NK-92 (cell line): ENCODE measurements around the gene SAFB.
"Not testable (repeated sequence)": the region's sequence is repeated elsewhere in the genome, so short reads cannot be mapped to it uniquely, and the experiment has no call there.

ENCODE experiments used
- DNase-seq: peaks from one replicate; lab custom pipeline; 2025; ENCODE audit not compliant: unreplicated experiment; lab: John Stamatoyannopoulos, UW

The SAFB gene

DNA sequence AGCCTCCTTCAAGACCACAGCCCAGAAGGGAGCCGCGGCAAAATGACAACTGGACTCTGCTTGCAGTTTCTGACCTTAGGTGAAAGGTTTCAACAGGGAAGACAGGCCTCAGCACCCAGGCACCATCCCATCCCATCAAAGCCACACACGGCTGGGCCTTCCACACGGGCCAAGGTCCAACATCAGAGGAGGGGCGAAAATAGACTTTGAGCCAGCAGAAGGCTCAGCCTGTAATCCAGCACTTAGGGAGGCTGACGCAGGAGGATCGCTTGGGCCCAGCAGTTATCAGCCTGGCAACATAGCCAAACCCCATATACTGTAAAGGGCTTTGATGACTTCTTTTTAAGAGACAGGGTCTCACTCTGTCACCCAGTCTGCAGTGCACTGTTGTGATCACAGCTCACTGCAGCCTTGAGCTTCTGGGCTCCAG is 28.3 kb upstream of the SAFB start:
- DNase-seq = no peak

DNA sequence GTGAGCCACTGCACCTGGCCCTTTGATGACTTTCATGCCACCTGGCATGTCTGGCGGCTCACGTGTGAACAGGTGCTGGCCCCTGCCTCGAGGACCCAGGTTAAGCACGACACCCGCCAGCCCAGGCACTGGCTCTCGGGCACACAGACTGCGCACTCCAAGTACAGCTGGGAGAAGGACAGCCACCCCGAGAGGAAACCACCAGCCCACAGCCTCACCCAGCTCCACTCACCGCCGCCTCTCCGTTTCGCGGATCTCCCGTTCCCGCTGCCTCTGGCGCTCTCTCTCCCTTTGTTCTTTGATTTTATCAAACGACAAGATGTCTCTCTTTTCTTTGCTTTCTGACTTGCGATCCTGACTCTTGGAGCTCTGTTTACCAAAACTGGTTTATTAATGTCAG is 27.8 kb upstream of the SAFB start:
- DNase-seq = no peak

DNA sequence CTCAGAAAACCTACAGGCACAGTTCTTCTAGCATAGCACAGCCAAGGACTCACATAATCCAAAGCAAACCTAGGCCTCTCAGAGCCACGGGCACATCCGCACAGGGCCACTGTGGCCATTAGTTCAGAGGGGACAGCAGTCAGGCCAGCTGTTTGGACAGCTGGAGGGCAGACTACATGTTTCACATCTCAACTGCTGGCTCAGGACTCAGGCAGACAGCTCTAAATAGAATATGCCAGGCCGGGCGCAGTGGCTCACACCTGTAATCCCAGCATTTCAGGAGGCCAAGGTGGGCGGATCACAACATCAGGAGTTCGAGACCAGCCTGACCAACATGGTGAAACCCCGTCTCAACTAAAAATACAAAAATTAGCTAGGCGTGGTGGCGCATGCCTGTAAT is 27.1 kb upstream of the SAFB start:
- no peak for DNase-seq

DNA sequence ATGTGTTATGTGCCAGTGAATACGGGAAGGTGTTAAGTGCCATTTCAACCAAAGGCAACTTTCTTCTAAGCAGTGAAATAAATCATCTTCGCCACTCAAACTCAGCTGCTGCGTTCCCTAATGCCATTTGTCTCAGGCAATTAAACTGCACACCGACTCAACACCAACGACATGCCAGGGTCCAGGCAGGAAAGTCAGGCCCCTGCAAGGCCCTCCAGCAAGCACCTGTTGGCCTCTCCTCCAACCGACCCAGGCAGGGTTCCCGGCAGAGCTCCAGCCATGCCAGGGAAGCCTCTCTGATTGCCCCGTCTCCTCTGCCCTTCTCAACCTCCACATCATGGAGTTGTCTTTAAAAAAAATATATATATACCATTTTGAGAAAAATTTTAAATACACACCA is 22.1 kb upstream of the SAFB start:
- DNase-seq = no peak

DNA sequence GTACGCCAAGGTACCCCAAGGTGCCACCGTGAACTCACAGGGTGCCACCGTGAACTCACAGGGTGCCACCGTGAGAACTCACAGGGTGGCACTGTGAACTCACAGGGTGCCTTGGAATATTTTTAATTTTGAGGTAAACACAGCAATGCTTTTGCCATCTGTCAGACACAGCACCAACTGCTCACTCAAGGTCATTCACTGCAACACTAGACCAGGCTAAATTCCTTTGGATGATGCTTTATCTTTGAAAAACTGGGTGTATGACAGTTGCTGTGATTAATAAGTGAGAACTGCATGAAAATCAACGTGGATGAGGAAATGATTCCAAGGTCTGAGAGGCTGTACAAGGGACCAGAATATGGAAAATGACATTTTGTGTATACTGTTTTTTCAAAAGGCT is 19.3 kb upstream of the SAFB start:
- DNase-seq = no peak

DNA sequence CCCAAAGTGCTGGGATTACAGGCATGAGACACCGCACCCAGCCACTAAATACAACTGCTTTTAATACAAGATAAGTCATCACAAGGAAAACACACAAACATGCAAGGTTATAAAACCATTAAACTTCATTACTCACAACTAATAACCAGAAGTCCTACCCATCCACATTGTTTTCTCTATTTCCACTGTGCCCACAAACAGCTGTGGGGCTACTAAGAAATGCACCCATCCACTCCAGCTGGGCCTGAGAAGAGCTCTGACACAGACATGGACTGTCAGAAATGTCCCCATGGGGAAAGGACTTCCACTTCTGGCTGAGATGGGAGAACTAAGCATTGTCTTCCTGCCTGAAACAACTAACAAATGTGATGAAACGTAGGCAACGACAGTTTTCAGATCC is 17.5 kb upstream of the SAFB start:
- no peak for DNase-seq

DNA sequence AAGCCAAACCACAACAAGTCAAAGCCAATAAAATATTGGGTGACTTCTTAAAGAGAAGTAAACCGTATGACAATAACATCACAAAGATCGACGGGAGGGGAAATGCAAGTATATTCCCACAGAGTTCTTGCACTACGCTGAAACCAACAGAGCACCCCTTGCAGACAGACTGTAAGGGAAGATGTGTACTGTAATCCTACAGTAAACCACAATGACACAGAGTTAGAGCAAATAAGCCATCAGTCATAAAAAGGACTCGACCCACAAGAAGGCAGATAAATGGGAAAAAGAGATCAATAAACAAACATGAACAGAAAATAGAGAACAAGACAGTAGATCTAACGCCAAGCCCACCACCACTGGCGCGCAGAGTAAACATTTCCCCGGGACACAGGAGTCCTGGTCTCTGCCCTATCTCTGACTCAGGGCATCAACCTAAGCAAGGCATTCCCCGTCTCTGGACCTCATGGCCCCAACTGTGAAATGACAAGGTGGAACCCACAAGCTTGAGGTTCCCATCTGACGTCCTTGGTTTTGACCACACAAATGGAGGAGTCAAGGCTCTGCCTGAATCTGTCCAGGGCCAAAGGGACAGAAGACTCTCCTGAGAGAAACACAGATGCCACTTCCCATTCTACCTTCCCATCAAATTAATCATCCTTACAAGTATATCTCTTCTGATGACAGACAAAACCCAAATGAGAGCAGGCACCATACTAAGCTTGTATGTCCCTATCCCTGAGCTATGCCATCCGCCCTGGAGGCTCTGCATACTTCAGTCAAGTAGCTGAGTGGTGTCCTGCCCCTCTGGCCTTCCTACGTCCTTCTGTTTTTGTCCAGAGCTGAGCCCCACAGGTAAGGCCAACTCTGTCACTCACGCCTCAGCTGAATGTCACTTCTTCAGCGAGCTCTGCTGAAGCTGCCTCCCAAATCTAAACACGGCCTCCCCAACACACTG is 15.3 kb upstream of the SAFB start:
- no peak for DNase-seq

DNA sequence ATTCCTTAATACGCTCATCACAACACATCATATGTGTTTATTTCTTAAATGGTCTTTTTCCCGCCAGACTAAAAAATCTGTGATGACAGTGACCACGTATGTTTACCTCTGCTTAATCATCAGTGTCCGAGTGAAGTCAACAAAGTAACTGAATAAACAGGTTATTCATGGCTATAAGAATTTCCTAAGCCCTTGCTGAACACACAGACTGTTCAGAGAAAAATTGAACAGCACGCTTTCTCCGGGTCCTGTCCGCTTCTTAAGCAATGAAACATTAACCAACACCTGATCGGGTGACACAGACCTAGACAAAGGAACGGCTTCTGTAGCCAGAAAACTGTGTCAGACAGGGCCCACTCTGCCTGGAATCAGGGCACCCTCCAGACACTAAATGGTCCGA is 14.6 kb upstream of the SAFB start:
- DNase-seq = no peak

DNA sequence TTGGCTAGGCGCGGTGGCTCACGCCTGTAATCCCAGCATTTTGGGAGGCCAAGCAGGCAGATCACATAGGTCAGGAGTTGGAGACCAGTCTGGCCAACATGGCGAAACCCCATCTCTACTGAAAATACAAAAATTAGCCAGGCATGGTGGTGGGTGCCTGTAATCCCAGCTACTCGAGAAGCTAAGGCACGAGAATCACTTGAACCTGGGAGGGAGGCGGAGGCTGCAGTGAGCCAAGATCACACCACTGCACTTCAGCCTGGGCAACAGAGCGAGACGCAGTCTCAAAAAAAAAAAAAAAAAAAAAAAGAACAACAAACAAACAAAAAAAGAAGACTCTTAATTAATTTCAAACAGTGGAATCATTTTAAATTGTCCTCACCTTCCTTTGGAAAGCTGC is 14.1 kb upstream of the SAFB start:
- DNase-seq = not testable (repeated sequence)

DNA sequence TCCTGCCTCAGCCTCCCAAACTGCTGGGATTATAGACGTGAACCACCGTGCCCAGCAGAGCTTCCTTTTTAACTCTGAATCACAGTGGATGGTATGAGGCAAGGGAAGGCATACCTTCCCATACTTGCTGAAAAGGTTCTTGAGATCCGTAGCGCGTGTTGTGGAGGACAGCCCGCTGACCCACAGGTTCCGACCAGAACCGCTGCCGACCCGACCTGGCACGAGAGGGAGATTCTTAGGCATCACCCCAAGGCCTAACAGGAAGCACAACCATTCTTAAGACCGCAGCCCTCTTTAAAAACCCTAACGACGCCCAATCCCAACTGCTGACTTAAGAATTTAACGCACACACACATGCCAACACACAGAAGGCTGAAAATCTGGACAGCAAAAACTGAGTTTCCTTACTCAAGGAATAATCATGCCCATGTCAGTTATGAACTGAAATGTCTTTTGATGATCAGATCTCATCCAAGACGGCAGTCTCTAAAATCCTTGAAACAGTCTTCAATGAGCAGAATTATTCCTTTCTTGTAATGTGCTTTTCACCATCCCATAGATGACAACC is 12.9 kb upstream of the SAFB start:
- DNase-seq = no peak

DNA sequence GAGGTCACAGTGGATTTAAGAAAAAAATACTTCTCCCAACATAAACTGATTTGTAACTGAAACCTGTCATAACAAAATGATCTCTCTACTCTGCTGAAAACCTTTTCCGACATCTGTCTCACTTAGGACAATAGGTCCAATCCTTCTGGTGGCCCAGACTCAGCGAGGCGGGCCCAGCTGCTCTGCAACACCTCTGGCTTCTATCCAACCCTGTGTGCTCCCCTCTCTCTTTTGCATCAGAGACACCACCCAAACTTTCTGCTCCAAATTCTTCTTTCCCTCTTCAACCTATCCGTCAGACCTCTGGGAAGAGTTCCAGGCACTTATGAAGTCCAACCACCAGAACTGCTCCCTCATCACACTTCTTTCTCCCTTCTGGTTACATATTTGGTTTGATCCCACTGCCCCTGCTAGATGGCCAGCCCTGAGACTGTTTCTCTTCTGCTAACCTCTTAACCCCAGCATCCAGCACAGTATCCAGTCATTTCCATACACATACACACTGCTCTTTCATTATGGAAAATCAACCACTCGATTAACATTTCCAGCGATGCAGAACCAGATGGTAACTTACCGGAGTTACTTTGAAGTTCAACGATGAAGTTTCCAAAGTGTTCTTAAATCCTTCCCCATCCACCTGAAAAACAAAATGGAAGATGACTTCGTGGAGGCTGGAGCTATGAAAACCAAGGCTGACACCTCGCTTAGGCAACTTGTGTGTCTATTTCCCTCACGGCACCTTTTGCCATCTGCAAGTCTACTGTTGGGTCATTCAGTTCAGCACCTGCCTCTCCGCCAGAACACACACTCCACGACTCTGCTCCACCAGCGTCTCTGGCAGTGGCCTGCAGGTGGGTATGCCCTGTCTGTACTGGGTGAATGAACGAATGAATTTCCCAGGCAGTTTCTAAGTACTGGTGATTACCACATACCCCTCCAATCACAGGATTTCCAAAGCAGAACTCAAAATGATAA is 9.7 kb upstream of the SAFB start:
- DNase-seq = no peak

DNA sequence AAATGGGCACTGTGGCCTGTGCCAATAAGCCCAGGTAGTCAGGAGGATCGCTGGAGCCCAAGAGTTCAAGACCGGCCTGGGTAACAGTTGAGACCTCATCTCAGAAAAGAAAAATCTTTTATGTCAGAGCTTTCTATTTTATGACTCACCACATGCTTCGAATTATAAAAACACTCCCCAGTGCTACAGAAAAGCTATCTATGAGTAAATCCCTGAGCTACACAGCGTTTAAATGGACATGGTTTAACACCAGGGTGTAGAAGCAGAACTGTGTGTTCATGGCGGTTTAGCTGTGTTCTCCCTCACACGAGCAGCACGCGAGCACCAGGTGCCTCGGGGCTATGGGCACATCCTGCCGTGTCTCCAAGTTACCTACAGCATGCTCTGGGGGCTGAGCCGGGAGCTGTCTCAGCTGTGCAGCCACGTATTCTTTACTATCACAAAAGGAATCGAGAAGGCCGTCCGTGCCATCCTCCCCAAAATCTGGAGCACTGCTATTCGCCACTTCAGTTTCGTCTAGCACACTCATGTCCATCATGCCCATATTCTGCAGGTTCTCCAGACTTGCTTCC is 7.0 kb upstream of the SAFB start:
- DNase-seq = no peak

DNA sequence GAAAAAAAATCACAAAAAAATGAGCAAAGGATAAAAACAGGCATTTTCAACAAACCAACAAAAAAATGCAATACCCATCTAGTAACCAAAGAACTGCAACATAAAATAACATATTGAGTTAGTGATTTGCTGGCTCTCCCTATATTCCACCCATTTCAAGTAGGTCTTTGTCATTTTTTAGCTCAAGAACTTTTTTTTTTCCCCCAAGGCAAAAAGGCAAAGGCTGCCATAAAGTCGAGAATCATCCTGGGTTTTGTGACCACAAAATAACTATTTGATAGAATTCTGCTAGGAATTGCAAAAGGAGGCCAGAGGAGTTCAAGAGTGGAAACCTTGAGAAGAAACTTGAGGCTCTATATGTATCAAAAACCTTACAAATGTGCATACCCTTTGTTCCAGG is 5.8 kb upstream of the SAFB start:
- DNase-seq = no peak

DNA sequence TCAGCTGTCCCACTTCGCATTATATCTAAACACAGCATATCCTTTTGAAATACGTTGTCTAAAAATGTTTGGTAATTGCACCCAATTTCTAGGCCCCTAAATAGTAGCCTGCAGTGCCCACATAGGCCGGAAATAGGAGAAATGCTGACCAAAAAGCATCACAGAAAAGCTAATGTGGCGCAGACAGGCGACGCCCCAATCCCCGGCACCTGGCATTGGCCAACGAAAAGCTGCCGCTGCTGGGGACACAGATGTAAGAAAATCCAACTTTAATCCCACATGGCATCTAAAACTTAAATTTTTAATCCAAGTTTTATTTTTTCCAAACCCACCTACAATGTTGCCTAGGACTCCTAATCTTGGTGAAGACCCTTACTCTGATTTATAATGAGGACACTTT is 4.3 kb upstream of the SAFB start:
- no peak for DNase-seq

DNA sequence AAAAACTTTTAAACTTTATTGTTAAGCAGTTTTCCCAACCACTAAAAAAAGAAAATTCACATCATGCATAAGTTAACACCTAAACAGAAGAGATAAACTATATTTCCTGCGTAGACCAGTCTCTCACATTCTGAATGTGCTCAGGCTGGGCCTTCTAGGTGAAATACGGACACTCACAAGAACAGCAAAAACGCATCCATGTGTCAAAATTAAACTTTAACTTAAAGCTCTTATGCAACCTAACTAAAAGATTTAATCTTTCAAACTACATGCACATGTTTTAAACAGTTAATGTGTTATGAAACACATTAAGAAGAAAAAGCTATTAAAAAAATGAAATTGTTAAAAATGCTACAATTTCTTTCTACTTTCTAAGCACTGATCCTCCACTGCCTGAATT is 2.9 kb upstream of the SAFB start:
- no peak for DNase-seq

DNA sequence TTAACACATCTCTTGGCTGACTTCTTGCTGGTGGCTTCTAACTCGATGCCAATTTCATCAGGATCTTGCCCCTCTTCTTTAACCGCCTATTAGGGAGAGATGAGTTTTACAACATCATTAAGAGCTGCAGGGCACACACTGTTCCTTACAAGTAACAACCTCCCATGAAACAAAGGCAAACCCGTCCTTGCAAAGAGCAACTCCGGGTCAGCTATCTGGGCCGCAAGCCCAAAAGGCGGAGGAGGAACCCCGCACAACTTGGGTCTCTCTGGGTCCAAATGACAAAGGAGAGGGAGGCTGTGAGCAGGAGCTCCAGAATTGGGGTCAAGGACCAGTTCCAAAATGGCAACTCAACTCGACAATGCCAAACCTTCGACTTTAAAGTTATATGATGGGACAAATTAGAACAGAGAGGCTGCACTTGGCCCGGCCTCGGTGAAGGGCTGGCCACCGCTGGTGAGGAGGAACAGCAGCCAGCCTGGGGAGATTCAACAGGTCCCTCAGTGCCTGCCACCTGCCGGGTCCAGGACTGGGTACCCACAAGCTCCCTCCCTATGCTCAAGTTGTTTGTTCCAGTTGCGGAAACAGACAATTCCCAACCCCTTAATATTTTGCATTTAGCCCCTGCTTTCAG is 1.5 kb upstream of the SAFB start:
- no peak for DNase-seq

DNA sequence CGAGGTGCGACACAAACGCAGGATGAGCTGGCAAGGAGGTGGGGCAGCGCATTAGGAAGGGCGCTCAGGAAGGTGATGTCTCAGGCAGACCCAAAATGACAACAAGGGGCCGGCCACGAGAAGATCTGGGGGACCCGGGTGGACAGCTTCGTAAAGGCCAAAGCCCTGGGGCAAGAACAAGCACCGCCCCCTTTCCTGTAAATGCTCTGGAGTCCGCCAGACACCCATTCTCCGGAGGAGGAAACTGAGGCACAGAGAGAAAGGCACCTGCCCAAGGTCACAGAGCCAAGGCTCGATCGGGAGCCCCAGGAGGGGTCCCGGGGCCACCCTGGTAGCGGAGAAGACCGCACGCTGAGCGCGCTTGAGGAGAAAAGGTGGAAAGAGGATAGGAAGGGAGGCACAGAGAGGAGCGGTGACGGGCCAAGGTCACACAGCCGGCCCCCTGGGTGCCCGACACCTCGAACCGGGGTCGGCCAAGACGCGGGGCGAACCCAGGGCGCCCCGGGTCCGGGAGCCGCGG is 878 bp upstream of the SAFB start:
- DNase-seq = no peak

DNA sequence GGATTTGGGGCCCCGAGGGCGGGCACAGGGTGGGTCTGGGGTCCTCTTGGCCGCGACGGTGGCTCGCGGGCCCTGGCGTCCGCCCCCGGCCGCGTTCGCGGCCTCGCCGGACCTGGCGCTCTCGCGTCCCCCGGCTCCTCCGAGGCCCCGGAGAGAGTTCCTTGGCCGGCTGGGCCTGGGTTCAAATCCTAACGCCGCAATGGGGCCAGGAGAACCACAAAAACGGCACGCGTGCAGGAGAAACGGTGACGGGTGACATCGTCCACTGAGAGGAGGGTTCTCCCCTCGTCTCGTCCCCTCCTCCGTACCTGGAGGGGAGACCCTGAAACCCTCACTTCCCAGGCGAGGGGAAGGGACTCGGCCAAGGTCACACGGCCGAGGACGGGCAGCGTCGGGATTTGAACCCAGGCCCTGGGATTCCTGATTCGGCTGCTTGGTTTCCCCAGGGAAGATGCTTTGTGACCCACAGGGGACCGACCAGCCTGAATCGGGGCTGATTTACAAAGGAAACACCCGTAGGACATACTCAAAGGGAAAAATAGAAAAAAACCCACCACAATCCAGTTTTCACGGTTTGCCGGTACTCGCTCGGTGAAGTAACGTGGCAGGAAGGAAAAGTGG is 624 bp downstream of the SAFB start:
- DNase-seq = no peak

DNA sequence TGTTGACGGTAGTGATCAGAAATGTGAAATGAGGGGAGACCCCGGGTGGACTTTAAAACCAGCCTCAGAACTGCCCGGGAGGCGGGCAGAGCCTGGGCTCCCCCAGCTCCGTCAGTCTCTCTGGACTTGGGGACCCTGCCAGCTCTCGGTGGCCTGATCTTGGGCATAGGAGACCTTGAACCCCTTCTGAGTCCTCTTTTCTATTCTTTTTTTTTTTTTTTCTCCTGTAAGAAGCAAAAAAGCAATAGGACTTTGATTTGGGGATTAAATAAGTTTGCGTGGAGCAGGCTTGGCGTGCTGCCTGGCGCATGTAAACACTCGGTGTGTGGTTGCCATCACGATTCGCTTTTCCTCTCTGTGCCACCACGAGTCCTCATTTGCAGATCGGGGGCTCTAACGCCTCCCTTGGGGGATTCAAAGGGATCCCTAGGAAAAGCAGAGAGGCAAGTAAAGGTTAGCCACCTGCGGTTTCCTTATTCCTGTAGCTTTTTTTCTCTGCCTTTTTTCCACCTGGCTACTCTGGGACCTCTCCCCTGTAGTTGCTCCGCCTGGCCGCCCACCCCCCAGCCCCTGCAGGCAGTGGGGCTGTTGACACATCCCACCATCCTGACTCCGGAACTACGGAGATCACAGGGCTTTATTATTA is 1.3 kb downstream of the SAFB start:
- no peak for DNase-seq
